ENCODE results near the gene DHRS2.

GRCh38 chr14:23618415-23618988 lies 17.7 kb upstream of the DHRS2 start:
- TF ChIP-seq, protein P1, sequence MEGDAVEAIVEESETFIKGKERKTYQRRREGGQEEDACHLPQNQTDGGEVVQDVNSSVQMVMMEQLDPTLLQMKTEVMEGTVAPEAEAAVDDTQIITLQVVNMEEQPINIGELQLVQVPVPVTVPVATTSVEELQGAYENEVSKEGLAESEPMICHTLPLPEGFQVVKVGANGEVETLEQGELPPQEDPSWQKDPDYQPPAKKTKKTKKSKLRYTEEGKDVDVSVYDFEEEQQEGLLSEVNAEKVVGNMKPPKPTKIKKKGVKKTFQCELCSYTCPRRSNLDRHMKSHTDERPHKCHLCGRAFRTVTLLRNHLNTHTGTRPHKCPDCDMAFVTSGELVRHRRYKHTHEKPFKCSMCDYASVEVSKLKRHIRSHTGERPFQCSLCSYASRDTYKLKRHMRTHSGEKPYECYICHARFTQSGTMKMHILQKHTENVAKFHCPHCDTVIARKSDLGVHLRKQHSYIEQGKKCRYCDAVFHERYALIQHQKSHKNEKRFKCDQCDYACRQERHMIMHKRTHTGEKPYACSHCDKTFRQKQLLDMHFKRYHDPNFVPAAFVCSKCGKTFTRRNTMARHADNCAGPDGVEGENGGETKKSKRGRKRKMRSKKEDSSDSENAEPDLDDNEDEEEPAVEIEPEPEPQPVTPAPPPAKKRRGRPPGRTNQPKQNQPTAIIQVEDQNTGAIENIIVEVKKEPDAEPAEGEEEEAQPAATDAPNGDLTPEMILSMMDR (IDR thresholded peaks at IDR 0.05; ENCODE audit: low read depth, low read length), result no peak
- TF ChIP-seq EZH2phosphoT487 (IDR thresholded peaks at IDR 0.05; ENCODE audit: low read depth), result no peak

Data from OCI-LY3 (cell line).